HG02852 (cell line): ENCODE data around the gene ELOVL6.
"Not testable (repeated sequence)": the region's sequence is repeated elsewhere in the genome, so short reads cannot be mapped to it uniquely, and the experiment has no call there.

Experiments
- ATAC-seq: cut with Tn5 transposase; IDR thresholded peaks from one replicate; pipeline ENCODE4 v1.9.1; 2021; ENCODE audit warnings: mild to moderate bottlenecking, moderate library complexity; ENCODE audit not compliant: unreplicated experiment

ELOVL6 gene

DNA sequence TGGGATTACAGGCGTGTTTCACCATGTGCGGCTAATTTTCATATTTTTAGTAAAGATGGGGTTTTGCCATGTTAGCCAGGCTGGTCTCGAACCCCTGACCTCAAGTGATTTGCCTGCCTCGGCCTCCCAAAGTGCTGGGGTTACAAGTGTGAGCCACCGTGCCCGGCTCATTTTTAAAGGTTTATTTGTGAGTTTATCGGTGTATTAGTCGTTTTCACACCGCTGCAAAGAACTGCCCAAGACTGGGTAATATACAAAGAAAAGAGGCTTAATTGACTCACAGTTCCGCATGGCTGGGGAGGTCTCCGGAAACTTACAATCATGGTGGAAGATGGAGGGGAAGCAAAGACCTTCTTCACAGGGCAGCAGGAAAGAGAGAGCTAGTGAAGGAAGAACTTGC, 159.3 kb downstream of the ELOVL6 start:
- not testable (repeated sequence) for ATAC-seq

DNA sequence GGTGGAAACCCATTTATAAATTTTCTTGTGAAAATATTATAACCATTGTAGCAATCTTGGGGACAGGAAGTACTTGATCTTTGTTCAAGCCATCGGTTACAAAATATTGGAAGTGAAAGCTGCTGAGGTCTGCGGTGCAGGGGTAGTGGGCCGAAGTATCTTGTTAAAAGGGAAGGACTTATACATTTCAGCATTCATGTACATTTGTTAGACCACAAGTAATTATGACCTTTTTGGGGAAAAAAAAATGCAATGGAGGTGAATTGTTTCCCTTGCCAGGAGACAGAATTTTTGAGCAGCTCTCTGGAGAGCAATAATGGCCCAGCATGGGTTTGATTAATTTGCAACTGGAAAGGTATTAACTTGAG, 164.4 kb downstream of the ELOVL6 start:
- ATAC-seq = peak; percentile 99

DNA sequence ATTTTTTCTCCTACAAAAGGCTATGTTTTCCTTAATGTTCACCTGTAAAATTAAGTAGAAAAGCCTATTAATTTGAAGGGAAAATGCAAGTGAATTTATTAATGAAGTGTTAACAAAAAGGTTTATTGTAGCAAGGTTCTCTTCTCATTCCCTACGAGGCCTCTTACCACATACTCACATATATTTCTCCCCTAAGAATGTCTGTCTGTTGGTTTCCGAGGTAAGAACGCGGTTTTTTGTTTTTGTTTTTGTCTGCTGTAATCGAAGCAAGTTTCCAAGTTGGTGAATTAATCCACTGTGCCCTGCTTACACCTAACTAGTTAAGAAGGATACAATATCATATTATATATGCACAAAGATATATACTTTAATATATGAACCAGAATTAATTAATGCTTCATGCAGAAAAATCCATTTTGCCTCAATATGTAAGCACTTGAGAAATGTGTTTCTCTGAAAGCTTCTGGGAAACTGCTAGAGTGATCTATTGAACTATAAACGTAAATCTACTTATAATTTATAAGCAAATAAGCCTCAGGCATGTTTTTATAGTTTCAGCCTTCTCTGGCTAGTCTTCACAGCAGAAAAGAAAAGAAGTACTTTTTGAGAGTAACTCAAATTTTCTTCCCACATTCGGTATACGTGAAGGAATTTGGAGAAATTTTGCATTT, 164.9 kb downstream of the ELOVL6 start:
- ATAC-seq = peak; percentile 3

DNA sequence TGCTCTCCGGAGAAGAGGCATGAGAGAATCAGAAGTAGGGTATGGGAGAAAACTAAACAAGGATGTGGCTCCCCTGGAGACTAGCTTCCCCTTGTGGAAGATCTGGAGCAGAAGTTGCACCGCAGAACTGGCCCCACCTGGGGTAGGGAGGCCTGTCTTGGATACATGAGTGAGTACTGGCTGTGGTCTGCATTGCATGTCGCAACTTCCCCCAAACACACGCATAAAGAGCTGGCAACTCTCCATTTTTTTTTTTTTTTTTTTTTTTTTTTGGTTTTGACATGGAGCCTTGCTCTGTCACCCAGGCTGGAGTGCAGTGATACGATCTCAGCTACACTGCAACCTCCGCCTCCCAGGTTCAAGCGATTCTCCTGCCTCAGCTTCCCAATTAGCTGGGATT, 165.8 kb downstream of the ELOVL6 start:
- ATAC-seq = no peak

DNA sequence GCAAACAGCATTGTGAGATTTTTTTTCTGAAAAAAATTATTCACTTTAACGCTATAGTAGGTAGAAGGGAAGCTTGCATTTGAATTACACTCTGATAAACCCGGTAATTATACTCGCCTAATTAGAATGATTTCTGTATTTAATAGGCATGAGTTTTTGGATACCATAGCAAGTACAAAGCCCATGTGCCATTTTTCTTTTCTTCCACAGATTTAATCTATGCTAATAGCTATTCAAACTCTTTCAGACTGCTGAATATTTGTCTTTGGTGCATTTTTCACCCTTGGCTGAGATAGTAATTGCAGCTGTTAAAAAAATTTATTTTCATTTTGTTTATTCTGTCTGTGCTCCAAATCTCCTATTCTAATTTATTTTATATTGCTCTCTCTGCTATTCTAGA, 172.7 kb downstream of the ELOVL6 start:
- no peak for ATAC-seq

DNA sequence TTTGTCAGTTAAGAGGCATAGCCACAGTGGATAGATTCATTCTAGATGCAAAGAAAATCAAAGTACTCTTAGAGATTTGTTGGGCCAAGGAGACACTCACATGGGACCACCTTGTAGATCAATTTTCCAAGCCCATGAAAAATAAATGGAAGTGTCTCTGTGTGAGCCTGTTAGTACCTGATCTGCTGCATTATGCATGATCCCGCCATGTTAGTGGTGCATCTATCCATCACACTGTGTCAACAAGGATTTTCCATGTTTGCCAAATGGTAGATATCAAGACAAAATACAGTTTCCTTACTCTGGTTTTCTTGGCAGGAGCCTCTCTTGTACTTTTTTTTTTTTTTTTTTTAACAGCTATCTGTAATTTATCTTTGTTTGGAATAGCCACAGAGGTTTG, 173.4 kb downstream of the ELOVL6 start:
- no peak for ATAC-seq

DNA sequence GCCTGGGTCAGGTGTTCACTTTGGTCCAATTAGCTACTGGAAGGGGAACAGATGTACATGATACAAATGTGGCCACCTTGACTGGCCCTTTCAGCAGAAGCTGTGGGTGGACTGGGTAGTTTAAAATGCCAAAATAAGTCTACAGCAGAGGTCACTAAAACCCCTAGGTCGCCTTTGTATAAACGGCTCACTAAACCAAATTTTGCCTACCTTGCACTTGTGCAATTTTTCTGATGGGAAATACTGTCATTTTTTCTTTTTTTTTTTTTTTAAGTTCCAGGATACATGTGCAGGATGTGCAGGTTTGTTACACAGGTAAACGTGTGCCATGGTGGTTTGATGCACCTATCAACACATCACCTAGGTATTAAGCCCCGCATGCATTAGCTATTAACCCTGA, 176.0 kb downstream of the ELOVL6 start:
- no peak for ATAC-seq

DNA sequence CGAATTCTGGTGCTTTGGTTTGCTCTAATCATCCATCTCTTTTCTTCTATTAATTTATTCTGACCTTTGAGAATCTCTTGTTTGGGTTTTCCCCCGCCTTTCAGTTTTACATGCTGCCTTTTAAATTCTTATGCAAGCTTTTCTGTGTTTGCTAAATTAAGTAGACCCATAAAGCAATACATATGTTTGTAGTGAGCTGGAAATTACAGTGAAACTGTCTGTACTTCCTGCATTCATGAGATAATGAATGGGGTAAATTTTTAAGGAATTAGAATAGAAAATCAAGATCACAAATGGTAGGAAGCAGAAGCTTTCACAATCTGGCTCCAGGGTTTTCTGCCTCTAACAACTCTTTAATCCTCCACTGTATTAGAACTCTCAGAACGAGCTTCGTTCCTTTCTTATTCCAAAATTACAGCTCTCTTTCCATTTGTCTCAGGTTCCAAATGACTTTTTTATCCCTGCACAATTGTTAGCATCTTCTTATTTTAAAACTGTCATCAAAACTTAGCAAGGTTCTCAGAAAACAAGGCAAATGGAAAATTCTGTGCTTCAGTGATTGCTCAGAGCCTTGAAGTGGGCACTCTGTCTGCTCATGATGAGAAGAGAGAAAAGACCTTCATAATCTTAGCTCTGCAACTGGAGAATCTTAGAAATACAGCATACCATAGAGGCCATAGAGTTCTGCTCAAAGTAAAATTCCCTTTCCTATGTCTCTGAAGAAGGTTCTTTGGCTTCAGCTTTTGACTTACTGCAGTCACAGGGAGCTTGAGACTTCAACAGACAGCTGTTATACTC, 177.6 kb downstream of the ELOVL6 start:
- no peak for ATAC-seq

DNA sequence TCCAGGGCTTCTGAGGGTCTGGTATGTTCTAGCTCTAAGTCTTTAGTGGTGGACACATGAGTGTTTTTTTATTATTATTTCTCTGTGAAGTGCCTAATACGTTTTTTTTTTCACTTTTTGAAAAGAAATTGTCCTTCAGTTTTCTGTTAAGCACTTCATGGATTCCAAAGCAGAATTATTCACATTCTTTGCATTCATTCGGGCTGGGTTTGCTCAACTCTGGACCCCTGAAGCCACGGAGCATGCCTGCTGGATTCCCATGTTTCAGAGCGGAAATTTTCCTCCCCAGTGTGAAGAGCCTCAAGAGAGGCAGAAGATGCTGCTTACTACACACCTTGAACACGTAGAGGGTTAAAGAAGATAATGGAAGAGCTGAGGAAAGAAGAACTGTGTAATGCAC, 178.3 kb downstream of the ELOVL6 start:
- ATAC-seq = no peak

DNA sequence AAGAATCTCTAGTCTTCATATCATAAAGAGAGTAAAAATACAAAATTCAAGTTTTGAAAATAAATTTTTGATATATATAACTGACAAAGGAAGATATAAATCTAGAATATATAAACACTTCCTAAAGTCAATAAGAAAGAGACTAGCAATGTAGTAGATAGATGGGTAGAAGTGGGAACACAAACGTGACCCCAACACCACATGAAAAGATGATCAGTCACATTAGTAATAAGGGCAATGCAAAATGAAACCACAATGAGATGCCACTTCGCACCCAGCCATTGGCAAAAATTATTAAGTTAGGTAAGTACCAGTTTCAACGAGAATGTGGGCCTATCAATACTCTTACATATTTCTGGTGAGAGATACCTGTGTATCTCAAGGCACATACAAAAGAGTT, 179.3 kb downstream of the ELOVL6 start:
- no peak for ATAC-seq

DNA sequence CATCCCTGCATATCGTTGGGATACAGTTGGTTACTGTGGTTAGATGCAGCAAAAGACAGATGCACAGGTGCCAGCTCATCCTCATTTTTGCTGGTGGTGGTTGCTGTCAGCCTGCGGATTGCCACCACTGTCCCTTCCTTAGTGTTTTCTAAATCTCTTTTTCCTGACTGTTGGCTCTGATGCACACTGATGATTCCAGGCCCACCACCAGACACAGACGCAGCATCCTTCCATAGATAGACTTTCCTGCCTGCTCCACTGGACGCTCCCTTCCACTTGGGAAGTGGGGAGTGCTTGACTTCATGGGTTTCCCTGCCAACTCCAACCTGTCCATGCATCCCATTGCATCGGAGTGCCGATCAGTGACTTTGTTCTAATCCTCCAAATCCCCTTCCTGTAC, 184.2 kb downstream of the ELOVL6 start:
- no peak for ATAC-seq

DNA sequence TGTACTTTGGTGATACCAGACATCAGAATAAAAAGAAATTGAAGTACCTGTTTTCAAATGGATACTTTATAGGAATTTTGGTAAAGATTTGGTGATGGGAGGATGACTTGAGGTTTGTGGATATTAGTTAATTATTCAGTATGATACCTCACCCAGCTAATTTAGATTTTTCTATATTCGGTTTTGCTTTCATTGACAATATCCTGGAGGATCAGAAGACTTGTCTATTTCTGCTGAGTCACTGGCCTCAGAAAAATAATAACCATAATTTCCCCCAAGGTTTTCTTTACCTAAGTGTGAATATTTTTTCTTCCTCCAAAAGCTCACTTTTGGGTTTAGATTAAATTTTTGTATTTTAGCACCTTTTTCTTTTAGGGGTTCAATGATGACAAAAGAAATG, 185.5 kb downstream of the ELOVL6 start:
- ATAC-seq = no peak

DNA sequence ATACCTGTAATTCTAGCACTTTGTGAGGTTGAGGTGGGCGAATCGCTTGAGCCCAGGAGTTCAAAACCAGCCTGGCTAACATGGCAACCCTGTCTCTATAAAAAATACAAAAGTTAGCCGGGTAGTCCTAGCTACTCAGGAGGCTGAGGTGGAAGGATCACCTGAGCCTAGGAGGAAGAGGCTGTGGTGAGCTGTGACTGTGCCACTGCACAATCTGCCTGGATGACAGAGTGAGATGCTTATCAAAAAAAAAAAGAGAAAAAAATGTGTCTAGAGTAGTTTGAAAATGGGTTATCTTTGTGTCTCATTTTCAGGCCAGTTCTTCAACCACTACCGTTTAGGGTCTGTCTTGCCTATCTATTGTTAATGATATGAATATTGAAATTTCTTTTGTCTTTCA, 187.6 kb downstream of the ELOVL6 start:
- no peak for ATAC-seq

DNA sequence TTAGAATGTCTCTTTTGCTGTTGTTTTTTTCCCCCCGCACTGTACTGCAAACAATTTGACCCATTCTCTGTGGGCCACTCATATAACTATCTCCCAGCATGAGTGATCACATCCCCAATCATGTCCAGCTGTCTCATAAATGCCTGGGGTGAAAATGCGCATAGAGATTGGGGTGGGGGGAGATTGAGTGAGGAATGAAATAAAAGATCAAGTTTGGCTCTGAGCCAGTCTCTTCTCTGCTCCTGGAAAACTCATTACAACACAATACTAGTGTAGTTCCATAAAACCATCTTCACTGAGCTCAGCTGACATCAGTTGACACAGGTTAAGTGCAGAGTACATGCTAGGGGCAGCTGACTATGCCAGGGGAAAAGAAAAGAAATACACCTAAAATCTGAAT, 188.9 kb downstream of the ELOVL6 start:
- ATAC-seq = no peak

DNA sequence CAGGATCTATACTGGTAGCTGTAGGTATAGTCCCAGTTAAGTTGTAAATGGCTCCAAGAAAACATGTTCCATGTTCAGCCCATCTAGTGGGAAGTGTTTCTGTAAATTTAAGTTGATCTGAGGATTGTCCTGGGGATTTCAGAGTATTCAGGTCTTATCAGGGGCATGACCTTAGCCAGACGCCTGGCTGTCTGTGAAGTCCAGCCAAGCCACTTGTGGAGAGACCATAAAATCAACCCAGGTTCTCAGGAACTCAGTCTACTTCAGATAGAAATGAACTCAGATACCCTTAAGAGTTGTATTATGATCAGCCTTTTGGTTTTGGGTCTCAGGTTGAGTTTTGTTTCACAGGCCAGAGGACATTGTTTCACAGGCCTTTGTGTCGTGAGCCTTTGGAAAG, 189.9 kb downstream of the ELOVL6 start:
- no peak for ATAC-seq

DNA sequence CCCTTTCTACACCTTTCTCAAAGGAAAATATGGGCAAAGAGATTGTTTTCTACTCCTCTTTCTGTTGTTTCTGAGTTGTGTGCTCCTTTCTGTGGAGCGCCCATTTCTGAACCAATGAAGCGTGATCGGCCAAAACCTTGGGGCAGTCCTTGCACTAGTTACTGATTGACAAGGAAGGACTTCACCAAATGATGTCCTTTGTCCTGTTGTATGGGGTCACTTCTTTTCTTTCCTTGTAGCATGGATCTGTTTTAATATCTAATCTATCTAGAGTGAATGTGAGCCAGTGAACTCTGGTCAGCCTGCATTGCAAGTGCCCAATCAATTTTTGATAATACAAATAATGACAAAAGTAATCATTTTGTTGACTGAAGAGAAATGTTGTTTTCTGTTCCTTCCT, 191.2 kb downstream of the ELOVL6 start:
- no peak for ATAC-seq

DNA sequence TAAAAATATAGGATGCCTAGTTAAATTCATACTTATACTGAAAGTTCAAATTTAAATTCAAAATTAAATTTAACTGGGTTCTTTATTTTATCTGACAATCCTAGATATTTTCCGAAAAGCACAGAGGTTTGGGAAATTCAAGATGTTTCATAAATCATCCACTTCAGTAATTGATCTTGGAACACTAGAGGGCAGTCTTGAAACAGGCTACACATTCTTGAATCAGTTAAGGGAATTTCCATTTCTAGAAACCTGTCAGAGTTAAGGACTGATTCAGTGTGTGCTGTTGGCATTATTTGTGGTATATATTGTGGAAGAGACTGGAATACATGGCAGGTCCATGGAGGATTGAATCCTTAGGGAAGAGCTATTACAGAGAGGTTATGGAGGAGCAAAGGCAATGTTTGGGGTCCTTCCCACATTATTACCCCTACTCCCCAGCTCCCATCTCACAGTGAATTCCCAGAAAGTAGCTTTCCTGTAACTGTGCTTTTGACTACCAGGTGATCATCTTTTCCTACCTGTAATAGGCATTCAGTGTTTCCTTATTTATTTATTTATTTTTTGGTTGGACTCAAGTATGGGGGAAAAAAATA, 192.9 kb downstream of the ELOVL6 start:
- ATAC-seq = peak; percentile 77

DNA sequence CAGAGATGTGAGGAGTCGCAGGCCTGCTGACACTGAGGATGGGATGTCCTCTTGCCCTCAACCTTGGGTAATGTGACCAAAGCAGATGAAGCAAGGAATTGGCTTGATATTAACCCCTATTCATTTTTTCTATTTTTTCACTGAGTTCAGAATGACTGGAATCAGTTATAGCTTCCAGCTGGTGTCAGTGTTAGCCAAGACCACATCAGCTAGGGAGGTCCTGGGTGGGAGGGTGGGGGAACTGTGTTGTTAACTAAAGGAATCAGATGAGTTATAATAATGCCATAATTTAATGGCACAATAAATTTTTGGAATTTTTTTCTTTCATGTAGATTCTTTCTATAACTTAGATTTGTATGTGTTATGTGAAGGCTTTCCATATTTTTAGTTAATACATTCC, 193.9 kb downstream of the ELOVL6 start:
- ATAC-seq = no peak

DNA sequence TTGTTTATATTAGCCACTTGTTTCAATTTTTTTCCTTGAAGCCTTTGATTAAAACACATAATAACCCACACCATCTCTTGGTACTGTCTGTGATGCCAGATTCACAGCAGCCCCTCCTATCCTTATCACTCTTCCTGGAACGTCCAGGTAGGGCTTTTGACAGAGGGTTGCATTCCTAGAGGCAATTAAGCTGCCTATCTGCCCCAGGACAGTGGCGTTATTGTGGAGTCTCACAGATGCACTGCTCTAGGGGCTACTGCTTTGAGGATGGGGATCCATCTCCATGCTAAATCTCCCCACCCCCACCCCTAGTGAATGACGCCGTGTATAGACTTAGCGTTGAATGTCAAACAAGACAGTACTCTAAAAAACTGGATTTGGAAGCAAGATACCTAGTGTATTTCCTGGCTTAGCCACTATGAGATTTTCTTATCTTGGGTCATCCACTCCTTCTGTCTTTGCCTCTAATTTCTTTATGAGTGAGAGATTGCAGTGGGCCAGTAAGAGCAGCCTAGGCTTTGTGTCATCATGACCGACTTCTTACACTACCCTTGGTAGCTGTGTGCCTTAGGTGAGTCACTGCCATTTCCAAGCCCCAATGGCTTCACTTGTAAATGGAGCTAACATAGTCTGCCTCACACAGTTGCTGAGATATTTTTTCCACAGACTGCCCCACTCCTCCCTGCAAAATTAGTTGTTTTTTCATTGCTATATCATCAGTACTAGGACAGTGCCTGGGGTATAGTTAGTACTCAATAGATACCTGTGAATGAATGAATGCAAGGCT, 194.8 kb downstream of the ELOVL6 start:
- ATAC-seq = no peak

DNA sequence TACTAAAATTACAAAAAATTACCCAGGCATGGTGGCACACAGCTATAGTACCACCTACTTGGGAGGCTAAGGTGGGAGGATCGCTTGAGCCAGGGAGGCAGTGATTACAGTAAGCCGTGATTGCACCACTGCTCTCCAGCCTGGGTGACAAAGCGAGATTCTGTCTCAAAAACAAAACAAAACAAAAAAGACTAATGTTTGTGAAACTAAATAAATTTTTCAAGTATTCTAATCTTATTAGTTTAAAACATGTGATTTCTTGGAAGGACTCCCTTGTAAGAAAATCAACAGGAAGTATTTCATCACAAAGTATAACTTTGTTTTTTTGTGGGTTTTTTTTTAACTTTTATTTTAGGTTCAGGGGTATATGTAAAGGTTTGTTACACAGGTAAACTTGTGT, 196.1 kb downstream of the ELOVL6 start:
- ATAC-seq = no peak

DNA sequence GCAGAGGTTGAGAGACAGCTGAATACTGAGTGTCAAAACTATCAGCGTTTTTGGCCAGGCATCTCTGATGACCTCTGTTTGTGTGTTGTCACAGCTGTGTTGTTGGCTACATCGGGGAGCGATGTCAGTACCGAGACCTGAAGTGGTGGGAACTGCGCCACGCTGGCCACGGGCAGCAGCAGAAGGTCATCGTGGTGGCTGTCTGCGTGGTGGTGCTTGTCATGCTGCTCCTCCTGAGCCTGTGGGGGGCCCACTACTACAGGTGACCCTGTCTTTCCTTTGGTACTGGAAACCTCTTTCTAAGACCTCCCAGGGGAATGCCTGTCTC, 198.9 kb downstream of the ELOVL6 start:
- ATAC-seq = no peak
